UCSD-AML1 (cell line): ENCODE results near the gene SERTAD4.

Experiments
- DNase-seq: peaks from one replicate; lab custom pipeline; 2025; ENCODE audit not compliant: unreplicated experiment; lab: John Stamatoyannopoulos, UW

SERTAD4 gene

DNA sequence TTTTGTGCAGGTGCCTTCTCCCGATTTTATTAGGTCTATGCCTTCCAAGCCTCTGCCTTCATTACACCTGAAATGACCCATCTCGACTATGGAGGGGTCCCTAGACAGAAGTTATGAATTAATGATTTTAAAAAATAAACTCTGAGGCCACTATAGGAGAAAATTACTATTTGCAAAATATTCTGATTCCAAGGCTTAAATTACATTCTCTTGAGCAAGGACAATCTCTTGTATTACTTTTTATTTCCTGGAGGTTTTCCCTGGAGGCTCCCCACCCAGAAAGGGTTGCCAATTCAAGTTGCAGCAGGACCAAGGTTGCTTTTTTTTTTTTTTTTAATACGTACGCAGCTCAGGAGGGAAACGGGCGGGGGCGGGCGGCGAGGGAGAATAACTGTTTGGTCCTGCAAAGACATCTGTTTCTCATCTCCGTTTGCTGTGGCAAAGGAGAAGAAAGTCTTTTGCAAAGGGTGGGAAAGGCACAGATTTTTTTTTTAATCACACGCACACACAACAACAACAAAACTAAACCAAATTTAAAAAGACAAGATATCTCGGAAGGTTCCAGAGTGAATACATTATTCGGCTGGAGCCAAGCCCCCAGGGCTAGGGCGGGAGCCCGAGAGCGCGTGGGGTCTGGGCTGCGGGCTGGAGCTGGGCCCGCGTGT lies 618 bp upstream of the SERTAD4 start:
- no peak for DNase-seq

DNA sequence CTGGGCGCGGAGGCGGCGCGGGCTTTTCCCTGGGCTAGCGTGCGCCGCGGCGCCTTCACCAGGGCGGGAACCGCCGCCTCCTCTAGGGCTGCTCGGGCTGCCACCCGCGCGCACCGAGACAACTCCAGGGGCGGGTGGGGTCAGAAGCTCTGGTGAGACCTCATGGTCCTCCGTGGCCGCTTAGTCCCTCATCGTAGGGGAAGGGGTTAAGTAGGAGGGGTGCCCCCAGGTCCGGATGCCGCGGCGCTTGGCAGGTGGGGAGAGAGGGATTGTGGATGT lies 559 bp downstream of the SERTAD4 start:
- no peak for DNase-seq

DNA sequence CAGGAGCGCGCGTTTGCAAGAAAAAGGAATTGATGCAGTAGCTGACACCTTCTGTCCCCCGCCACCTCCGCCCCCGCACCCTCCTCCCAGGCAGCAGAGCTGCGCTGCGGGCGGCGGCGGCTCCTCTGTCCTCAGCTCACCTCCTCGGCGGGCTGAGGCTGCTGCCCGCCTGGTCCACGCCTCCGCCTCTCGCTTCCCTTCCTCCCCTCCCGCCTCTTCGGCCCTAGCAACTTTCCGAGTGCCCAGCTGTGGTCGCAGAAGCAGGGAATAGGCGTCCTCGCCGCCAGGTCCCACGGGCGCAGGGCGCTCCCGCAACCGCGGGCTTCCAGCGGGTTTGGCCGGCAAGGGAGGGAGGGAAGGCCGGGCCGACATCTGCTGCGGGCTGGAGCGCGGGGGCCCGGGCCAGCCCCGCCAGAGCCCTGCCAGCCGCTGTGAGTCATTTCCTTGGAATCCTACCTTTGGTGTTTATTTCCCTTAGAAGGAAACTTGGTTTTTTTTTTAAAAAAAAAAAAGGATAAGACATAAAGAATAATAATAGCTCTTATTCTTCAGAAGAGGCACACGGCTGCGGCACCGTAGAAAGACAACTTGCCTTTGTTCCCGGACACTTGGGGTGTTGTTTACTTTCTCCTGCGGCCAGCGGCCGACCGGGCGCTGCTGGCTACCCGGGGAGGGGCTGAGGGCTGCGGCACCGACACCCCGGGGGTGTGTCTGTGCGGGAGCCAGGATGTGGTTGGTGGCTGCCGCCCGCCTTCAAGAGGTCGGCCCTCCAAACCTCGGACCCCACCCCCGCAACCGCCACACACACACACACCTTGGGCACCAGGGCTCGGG lies 1.1 kb downstream of the SERTAD4 start:
- no peak for DNase-seq

DNA sequence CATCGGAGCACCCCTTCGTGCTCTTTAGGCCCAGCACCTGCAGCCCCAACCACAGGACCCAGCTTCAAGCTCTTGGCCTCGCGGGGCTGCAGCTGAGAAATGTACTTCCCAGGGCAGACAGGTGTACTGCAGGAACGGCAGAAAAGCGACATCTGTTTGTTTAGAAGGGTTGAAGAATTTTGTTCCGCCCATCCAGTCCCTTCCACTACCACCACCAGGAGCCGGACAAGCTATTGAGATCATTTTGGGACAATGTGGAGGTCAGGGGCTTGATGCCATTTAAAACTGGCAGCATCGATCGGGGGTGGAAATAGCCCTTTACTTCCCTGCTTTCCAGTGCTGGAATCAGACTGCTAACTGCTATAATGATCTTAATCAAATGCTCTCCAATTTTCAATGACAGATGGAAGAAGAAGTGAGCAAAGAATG lies 1.7 kb downstream of the SERTAD4 start:
- no peak for DNase-seq

DNA sequence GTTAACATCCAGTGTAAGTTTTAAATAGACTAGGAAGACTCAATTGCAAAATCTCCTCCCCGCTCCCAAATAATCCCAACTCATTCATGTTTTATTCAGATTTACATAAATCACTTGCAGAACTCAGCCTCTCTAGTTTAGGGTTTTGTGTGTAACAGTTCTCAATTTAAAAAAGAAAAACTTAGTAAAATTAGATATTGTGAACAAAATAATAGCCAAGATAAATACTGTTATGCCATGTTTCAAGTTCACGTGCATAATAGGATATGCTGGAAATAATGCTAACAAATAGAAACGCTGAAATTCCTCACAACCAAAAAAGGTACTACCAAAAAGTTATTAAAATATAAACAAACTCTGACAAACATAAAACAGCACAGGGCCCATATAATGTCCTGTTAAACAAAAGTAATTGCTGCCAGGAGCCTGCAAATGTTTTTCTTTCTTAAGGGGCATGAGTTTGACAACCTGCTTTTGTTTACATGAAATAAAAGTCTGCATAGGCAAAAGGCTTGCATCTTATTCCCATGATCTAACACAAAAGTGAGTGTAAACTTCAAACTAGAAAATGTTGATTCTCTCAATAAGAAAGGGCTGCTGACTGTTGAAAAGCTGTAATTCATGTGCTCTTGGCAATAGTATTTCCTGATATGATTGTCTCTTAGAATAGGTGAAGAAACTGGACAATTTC lies 2.9 kb downstream of the SERTAD4 start:
- no peak for DNase-seq

DNA sequence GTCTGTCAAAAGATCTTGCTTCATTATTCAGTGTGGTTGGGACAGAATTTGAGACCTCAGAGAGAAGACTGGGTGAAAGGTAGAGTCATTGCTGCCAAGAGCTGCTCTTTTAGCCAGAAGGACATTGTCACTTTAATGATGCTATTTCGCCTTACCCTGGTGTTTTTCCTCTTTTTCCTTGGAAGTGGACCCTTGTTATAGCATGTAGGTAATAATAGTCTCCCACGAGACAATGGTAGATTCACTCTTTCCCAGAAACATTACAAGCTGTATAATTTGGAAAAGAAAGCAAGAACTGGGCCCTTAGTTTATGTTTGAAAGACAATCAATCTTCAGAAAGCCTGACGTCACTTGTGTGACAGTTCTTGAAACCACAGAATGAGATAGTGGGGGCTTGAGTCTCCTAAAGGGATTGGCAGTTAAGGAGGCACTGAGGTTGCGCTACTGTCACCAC lies 3.8 kb downstream of the SERTAD4 start:
- no peak for DNase-seq

DNA sequence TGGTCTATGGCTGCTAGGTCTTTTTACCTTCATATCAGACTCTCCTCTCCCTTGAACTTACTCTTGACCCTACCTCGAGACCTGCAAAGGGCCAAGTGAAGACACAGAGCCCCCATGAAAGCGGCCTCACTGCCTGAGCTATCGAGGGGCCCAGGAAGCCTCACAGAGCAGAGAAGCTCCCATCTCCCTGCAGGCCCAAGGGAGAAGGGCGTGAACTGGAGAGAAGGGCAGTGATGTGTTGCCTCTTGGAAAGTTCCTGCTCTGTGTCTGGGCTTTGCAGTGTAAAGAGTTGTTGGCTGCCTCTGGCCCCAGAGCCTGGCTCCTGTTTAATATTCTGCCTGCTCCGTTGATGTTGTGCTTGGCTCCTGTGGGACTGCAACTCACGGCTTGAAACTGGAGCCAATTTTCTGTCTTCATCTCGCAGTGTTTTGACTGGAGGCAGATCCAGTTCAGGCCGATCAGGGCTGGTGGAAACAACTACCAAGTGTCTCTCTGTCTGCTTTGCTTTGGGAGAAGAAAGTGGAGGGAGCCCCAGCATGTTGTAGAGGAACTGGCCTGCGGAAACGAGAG lies 4.3 kb downstream of the SERTAD4 start:
- no peak for DNase-seq

DNA sequence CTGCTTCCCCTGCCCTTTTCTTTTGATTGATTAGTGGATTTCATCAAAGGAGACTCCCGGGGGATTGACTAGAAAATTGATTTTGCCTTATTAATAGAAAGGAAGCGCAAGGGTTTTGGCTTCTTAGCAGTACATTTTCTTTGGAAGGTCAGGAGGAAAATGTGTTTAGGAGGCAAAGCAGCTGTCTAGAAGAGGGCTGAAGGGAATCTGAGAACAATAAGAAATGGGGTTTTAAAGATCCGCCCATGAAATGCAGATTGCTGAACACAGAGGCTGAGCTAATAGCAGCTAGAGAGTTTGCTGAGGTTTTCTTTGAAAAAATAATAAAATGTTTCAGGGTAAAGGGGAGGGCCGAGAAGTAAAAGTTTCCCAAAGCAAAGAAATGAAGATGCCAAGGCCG lies 4.9 kb downstream of the SERTAD4 start:
- DNase-seq, result no peak

DNA sequence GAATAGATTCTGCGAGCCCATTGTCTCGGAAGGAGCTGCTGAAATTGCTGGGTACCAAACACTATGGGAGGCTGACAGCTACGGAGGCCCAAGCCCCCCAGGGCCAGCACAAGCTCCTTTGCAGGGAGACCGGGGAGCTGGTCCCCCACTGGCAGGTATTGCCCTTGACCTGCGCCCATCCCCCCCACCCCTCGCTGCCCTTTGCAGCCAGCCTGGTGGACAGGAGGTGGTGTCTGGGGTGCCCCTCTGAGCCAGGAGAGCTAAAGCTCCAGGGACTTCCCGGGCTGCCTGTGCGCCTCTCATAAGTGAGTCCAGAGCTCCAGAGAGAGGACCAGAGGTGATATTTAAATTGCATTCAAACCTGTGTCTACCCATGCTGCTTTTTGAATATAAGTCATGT lies 5.4 kb downstream of the SERTAD4 start:
- DNase-seq, result no peak

DNA sequence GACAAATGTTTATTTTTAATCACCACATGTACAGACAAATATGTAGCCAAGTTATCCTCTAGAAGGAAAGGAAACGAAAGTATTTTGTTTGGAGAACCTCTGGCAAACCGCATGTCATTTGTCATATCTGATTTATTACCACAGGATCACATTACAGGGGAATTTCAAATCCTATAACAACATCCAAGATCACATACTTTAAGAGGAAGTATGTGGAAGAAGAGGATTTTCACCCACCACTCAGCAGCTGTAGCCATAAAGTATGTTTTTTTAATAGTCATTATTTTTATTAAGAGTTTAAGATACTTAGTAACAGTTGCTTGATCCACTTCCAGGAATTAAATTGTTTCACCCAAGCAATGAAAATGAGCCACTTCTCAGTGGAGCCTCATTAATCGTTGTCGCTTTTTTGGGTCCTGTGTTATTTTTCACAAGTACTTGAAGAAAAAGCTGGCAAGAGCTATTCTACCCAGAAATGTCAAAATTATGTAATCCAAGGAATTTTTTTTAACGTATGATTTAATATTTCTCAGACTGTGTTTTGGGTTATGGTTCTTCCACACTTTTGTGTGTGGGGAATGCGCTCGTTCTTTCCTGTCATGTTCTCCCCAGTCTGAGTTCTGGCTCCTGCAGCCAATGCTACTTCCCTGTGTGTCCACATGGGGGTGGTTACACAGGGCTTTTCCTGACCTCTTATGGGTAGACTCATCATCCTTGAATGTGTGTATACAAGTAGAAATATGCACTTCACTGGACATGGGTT lies 6.9 kb downstream of the SERTAD4 start:
- no peak for DNase-seq

DNA sequence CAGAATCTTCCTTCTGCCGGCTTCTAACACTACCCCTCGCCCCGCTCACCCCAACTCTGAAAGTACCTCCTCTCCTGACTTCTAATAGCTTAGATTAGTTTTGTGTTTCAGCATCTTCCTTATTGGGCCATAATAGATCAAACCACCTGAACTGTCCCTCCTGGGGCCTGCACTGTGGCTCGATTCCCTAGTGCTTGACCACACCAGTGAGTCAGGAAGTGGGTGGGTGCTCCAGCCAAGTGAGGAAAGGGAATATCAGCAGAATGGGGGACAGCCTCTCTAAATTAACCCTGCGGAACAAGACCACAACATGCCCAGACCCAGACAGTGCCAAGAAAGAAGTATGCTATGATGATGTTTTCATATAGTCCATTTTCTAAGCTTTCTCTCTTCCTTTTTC lies 8.5 kb downstream of the SERTAD4 start:
- DNase-seq, result no peak

DNA sequence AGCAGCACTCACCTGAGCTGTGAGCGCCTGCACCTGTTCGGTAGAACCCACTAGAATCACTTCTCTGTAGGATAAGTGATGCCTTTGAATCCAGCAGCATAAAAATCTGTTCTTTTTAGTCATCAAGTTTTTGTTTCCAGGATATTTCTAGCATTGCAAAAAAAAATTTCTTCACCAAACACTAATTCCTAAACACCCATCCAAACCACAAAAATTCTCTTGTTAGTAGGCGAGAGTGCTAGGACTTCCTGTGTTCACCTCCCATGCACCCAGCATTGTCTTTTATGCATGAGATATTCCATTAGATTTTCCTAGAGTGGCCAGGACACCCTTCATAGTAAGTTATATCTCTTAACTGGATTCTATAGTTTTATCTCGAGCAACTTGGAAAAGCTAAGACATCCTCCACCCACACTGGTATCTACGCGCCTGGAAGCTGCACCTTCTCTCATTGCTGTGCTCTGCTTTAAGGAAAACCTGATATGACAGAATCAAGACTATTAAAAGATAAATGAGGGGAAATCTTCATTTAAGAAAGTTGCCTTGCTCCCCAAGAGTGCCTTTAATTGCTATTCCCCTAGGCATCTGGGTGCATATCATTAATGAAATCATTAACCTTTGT lies 12.3 kb downstream of the SERTAD4 start:
- no peak for DNase-seq

DNA sequence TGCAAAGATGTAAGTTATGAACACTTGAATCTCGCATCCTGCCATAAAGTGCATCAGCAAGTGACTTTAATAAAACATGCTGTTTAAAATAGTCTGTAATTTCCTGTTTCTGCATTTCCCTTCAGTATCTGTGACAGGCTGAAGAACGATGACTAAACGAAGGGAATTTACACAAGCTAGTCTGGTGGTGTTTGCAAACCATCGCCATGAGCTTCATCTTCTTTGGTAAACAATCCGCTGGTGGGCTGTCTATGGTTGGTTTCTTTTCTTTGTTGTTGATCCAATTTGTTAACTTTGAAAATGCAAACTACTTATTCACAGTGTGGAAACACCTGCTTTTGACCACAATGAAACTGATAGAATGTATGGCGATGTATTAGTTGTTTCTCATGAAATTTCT lies 13.9 kb downstream of the SERTAD4 start:
- no peak for DNase-seq

DNA sequence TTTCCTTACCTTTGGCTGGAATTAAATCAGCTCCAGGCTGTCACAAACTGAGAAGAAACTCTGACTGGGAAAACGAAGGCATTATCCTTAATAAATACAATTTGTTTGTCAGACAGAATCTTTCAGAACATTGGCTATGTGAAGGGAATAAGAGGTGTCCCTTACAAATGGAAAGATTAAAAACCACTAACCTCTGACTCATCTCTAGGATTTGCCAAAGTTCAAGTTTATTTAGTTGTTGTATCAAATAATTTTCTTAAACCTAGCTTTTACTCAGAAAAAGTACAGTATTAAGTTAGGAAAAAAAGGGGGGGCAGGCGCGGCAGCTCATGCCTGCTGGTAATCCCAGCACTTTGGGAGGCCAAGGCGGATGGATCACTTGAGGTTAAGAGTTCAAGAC lies 15.7 kb downstream of the SERTAD4 start:
- no peak for DNase-seq

DNA sequence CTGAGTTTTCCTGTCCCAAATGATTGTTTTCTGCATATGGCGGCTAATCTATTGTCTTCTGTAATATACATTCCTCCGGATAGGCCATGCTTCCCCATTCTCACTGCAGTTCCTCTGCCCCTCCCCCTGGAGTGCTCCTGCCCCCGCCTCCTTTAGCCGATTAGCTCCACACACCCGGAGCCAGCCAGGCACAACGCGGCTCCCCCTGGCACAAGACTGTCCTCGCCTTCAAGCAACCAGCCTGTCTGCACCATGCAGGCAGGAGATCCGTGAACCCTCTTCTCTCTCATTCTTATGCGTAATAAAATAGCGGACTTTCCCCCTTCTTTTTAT lies 18.0 kb downstream of the SERTAD4 start:
- DNase-seq, result no peak

DNA sequence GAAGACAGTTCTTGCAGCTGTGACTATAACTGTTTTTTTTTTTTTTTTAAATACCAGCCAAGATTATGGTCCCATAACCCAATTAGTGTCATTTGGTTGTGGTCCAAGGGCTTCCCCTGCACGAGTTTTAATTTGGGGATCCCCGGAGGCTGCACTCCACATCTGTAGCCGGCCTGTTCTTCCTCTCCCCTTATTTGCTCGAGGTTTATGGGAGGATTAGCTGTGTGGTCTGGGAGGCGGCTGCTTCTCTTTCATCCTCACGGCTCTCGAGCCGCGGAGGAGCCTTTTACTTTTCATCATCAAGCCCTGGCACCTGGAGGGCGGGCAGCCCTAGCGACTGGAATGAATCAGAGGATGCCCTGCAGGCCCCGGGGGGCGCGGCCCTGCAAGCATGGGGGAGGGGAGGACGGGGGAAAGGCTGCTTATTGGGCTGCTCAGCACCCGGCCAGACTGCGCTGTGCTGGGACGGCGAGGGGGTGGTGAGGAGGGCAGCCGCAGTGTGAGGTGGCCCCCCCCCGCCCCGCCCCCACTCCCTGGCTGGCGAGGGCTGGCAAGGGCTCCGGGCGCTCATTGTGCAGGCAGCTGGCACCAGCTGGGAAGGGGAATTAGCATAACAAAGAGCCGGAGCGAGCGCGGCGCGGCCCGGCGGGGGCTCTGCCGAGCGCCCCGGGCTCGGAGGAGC lies 18.5 kb downstream of the SERTAD4 start:
- DNase-seq, result no peak

DNA sequence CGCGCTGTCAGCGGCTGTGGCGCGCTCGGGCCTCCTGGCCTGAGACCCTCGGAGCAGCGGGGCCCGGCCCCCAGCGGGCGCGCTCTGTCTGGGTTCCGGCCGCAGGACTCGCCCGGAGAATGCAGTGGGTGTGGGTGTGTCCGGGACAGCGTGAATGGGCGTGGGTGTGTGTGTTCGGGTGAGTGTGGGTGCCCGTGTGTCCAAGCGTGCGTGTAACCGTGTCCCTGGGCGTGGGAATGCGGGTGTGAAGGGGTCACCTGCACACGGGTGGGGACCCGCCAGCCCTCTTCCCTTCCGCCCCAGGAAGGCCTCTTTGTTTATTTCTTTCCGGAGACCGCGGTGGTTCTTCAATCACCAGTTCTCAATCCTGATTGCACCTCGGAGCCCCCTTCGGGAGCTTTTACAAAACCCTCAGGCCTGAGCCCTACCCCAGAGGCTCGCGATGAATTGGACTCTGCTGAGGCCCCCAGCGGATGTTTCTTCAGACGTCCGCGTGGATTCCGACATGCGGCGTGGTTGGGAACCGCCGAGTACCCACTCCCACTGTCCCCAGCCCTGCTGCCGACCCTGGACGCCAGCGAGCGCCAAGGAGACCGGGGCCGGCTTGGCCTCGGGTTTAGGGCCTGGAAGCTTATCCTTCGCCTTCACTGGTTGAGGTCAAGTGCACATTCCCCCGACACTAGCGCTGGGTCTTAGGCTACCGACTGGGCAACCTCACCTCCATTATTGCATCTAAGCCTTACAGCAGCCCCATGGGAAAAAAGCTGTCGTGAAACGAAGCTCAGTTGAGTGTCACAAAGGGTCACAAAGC lies 19.3 kb downstream of the SERTAD4 start:
- DNase-seq, result no peak

DNA sequence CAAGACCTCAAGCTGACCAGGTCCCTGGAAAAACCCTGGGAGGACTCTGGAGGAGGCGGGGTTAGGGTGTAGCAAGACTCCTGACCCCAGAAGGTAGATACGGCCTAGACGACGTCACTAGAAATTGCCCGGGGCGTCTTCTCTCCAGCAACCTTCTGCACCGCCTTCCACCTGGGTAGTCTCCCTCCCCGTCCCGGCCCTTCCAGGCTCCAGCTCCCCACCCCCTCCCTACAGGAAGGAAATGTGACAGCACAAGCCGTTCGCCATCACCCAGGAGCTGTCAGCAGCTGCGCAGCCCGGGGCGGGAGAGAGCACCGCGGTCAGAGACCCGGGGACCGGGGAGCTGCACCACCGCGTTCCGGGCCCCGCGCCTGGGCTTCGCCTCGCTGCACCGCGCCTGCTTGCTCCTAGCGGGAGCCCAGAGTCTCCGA lies 20.0 kb downstream of the SERTAD4 start:
- no peak for DNase-seq

DNA sequence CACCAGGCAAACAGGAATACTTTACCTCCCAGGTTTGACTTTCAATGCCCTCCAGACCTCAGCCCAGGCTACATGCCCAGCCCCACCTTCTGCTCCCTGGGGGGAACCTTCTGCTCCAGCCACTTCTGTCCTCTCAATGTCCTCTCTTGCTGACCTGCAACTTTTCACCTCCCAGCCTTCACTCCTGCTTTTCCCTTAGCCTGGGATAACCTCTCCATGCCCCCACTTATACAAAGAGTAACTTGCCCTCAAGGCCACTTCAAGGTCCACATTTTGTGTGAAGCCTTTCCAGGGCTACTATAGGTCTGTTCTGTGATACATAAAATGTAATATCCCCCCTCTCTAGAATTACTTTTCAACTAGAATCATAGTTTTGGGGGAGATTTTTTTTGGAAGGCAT lies 21.7 kb downstream of the SERTAD4 start:
- no peak for DNase-seq
